HFF-Myc (cell line): ENCODE measurements around the gene SGCA.

ENCODE experiments used
- DNase-seq: peaks from one replicate; pipeline ENCODE4 v3.0.0-alpha.2; 2011; ENCODE audit warnings: low read depth; ENCODE audit errors: extremely low read depth
- H3K4me3 ChIP-seq: replicated peaks from 2 replicates; pipeline ENCODE4 v1.5.1; 2011; ENCODE audit warnings: low read depth, mild to moderate bottlenecking, control low read depth, low read length
- CTCF ChIP-seq: IDR thresholded peaks from 2 replicates; pipeline ENCODE4 v1.5.1; 2012; ENCODE audit warnings: mild to moderate bottlenecking, low read depth, low read length, control low read depth; ENCODE audit errors: missing control alignments

Gene SGCA

GRCh38 chr17:50135316-50136095, 30.3 kb upstream of the SGCA start:
- no peak for DNase-seq
- no peak for TF ChIP-seq CTCF
- no peak overlapping the region for H3K4me3 ChIP-seq

- no peak for DNase-seq
- TF ChIP-seq CTCF, result no peak
- no peak overlapping the region for H3K4me3 ChIP-seq
These were observed 29.6 kb upstream of the SGCA start for GRCh38 chr17:50136096-50136687.

GRCh38 chr17:50137042-50137441, 28.8 kb upstream of the SGCA start:
- H3K4me3 ChIP-seq, result no peak overlapping the region
- DNase-seq, result no peak
- TF ChIP-seq CTCF, result no peak

GRCh38 chr17:50139185-50139783, 26.5 kb upstream of the SGCA start:
- no peak for DNase-seq
- no peak overlapping the region for H3K4me3 ChIP-seq
- TF ChIP-seq CTCF, result no peak

GRCh38 chr17:50139950-50140885, 25.6 kb upstream of the SGCA start:
- peak; percentile 64 for TF ChIP-seq CTCF
- no peak for DNase-seq
- H3K4me3 ChIP-seq, result no peak overlapping the region

- no peak overlapping the region for H3K4me3 ChIP-seq
- no peak for TF ChIP-seq CTCF
- no peak for DNase-seq
These were observed 24.6 kb upstream of the SGCA start for GRCh38 chr17:50141026-50141744.
